GM21576 (cell line): Measurements from ENCODE around the gene MYO5A.

Source experiments
- ATAC-seq: cut with Tn5 transposase; IDR thresholded peaks from one replicate; pipeline ENCODE4 v1.9.1; 2021; ENCODE audit warnings: mild to moderate bottlenecking, moderate library complexity; ENCODE audit not compliant: unreplicated experiment

MYO5A gene

DNA sequence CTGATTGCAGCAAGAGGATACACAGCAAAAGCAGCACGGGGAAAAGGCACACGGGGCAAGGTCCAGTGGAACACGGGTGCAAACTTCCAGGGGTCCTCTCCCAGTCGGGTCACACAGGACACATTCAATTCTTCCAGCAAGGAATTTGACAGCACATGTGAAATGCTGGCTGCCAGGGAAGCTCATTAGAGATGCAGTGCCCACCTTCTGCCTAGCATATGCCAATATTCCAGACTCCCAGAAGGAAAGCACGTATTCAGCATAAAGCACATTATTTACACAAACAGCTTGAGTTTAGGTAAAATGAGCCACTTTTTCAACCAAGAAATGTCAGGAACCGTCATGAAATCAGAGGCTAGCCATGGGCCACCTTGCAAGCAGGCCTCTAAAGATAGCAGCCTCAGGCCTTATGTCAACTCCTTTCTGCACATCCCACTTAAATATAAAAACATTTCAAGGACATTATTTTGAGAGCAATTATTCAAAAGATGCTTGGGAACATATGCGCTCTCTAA lies 252.4 kb downstream of the MYO5A start:
- no peak for ATAC-seq

DNA sequence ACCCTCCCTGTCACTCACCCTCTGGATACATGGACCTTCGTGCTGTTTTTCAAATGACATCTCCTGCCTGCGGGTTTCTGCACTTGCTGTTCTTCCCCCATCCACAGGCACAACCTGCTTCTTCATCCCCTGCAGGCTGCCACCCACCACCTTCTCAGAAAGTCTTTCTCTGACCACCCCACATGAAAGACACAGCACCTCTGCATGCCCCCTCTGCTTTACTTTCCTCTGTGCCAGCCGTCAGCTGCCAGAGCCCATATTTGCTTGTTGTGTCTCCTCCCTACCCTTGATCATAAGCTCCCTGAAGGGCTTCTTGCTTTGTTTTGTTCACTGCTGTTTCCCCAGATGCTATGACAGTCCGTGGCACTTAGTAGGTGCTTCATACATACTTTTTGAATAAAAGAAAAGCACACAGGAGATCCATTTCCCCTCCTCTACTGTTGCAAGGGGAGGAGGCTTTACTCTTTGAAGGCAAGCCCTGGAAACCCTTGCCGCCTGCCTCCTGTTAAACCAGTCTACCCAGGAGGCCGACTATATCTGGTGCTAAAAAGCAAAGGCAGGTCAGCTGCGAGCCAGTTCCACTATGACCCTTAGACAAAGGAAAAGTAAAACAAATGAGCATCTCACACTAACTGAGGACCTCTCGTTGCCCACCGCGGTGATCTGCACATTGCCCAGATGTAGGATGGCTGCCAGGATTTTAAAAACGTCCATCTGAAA lies 265.0 kb downstream of the MYO5A start:
- no peak for ATAC-seq

DNA sequence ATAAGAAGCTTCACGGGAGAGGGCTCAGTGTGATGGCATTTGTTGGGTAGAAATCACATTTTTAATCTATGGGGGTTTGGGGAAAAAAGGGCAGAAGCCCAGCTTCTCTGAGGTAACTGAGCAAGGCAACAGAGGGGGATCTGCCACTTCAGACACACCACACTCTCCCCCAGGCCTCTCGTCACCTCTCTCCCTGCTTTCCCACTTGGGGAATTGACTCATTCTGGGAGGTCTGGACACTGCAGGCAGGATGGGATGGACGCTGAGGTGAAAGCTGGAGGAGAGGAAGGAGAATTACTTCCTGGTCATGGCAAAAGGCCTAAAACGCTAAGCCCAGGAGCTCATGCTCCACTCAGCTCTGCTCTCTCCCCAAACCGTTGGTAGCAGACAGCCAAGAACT lies 266.3 kb downstream of the MYO5A start:
- ATAC-seq: no peak

DNA sequence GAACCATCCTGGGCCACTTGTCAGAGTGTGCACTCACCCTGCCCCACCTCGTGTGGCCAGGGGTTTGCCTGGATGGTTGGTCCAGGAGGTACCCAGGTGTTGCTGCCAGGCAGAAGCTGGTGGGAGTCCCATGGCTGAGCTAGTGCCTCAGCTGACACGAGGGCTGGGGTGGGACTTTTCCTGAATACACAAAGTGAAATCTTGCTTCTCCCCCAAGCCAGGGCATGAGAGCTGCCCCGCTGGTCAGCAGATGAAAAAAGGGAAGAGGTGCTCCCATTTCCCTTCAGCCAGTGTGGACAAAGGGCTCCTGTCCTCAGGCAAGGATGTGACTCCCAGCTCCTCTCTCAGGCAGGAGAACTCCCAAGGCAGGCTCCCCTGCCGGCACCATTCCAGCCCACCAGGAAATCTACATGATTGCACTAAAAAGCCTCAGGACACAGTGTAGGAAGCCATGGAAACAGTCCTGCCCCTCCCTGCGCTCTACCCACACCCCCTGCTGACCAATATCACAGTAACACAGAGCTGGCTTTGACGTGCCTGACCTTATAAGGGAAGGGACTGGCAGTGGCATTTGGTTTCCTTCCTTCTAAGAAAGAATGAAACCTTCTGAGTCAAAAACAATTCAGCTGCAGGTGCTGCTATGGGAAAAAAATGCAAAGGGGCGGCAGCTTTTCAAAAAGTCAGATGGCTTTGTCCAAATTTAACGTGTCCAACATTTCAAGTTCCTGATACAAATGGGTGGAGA lies 267.0 kb downstream of the MYO5A start:
- peak; percentile 98 for ATAC-seq

DNA sequence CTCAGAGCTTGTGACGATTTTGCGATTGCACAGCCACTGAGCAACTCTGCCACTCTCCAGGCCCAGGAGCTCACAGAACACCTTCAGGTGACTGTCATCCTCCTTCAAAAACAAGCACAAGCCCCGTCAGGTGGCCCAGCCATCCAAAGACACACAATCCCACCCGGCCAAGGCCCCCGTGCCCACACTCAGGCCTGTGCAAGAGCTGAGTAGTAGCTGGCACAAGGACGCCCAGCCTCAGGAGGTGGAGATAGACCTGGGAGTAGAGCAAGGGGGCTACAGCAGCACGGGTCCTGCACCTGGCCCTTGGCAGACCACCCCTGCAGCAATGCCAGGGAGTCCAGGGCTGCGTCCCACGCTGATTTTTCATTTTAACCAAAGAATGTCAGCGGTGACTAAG lies 267.7 kb downstream of the MYO5A start:
- no peak for ATAC-seq

DNA sequence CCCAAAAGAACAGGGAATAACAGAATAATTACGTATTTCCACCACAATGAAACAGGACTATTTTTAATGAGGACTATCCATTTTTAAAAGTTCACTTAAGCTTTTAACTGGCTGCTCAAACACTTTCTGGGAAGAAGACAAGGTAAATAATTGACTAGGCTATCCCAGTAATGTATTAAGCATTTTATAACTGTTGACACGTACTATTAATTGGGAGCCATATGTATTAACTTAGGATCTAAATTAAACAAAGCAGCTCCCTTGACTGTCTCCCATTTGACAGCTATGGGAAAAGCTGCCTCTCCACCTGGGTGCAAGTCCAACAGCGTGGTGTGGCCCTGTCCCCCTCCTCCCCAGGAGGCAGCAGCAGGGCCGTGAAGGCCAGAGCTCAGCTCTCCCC lies 269.2 kb downstream of the MYO5A start:
- ATAC-seq: no peak

DNA sequence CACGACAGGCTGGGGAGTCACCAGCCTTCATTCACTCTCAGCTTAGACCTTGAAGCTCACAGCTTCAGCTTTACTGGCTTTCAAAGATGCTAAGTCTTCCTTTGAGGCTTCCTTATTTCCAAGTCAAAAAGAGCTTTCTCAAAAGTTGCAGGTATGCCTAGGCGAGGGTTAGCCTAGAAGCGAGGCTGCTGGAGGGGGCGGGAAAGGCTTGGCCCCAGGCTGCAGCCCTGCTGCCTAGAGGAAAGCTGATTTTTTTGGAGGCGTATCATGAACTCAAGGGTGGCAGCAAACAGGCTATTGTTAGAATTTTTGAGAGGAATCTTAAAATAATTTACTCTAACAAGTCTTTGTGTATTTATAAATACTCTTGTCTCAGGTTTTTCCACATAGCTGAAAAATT lies 270.2 kb downstream of the MYO5A start:
- no peak for ATAC-seq

DNA sequence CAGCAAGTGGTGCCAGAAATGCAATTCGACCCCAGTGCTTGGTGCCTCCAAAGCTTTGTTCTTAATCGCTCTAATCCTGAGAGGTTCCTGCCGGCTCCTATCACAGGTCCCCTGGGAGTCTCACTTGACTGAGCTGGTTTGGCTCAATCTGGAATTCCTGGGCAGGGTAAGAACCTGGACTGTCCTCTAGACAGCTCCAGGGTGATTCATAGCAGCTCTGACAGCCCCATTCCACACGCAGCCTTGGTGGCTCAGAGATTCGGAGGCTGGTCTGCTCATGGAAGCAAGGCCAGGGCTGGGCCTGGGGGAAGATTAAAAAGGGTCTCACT lies 271.0 kb downstream of the MYO5A start:
- no peak for ATAC-seq
